HG03457 (cell line): ENCODE data around the gene ZDHHC14.

Source experiments
- ATAC-seq: cut with Tn5 transposase; IDR thresholded peaks from one replicate; pipeline ENCODE4 v1.9.1; 2021; ENCODE audit warnings: moderate number of reproducible peaks; ENCODE audit not compliant: unreplicated experiment

ZDHHC14 gene

DNA sequence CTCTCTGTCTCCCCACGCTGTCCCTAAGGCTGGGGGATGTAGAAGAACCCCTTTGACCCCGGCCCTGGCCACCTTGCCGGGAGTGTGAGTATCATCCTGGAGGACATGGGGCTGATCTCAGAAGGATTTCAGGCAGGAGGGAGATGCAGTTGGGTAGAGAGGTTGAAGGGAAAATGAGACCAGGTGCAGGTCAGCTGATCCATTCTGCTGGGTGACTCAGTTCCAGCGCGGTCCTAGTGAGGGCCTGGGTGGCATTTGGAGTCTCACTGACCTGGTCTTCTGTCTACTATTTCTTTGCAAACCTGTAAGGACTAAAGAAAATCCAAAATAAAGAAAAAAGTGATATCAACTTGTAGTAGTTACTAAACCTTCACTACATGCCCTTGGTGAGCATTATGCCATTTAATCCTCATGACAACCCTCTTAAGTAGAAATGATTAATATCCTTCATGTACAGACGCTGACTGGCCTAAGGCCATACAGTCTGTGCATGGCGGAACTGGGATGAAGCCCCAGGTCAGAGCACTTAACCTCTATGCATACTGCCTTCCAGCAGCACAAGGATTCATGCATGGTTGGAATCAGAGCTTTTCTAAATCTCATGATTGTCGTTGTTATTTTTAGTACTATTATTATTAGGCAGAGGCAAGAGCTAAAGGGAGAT, 106.3 kb downstream of the ZDHHC14 start:
- ATAC-seq, result no peak

DNA sequence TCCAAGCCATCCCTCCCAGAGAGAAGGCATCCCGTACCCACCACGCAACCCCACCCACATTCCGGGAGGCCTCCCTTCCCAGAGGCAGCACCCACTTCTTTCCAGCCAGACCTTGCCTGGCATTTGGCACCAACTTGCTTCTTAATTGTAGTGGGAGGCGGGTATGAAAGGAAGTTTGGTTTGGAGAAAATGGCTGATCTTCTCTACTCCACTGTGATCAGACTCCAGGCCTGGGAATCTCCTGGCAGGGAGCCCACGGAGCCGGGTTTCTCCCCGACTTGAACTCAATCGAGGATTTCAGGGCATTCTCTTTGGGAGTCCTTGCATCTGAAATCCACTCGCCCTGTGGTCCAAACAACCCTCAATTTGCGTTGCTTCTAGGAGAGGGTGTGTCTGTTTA, 107.1 kb downstream of the ZDHHC14 start:
- ATAC-seq, result no peak

DNA sequence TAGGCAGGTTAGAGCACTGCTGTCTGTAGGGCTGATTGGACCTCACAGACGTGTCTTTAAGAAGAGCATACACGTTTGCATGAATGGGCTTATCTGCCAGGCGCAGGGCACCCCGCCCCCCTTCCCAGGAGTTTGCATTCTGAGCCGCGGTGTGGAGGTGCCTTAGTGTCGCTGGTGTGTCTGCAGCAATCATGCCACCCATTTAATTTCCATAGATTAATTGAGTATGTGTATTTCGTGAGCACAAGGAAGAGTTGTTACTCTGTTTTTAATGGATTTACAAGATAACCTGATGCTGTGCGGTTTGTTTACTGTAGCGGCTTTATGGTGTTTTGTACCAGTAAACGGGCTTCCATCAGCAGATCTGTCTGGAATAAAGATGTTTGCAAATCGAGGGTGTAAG, 107.7 kb downstream of the ZDHHC14 start:
- no peak for ATAC-seq

DNA sequence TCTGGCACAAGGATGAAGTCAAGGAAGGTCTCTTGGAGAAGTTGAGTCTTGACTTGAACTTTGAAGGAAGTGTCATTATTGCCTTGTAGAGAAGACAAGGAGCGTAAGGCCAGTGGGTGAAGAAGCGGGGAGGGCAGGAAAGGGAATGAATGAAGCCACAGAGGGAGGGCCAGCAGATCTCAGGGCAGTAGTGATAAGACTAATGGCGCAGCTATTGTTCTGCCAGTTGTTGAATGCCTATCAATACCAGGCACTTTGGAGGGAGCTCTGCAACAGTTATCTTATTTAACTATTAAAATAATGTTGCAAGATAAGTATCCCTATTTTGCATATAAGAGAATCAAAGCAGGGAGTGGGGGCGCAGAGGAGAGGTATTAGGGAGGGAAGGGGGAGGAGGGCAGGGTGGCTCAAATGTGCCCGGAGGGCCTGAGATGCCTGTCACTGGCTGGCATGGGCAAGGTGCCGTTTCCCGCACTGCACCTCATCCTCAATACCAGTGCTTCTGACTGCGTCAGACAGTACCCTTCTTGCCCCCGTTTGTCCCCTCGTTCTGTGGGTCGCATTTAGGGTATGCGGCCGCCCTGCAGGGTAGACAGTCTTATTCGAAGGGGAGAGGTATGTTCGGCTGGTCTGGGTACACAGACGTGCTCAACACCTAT, 109.8 kb downstream of the ZDHHC14 start:
- no peak for ATAC-seq

DNA sequence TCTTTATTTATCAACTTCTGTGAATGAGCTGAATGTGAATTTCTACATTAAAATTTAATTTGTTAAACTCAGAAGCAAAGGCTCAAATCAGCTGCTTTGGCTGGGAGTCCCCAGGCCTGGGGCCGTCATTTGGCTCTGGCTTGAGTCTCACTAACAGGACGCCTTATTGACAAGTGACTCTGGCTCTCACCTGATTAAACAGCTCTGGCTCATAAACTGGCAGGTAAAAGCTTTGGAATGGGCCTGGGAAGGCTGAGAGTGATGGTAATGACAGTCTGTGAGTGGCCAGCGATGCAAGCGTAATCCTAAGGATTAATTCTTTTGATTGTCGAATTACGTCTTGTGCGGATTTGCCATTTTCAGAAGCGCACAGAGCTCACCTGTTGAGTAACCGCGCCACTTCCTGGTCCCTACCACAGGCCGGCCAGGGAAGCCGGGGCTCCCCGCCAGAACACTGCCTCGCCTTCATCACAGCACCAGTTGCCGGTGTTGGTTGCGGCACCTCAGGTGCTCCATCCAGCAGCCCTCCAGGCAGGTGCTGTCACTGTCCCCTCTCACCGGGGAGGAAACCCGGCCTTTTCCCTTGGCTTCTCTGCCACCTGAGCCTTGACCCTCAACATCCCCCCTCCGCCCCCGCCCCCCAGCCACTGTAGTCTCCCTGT, 110.7 kb downstream of the ZDHHC14 start:
- no peak for ATAC-seq

DNA sequence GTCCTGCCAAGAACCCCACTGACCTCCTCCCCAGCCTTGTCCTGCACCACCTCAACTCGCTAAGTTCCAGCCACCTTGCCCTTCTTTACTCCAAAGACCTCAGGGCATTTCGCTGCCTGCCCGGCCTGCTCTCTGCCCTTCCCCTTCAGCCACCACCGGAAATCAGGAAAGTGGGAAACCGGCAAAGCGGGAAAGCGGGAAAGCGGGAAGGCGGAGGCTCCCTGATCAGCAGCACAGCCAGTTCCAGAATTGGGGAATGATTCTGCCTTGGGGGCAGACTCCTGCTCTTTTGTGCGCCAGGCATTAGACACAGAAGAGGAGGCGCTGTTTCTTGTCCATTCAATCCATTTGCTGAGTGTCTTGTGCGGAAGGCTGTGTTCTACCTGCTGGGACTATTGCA, 111.3 kb downstream of the ZDHHC14 start:
- no peak for ATAC-seq

DNA sequence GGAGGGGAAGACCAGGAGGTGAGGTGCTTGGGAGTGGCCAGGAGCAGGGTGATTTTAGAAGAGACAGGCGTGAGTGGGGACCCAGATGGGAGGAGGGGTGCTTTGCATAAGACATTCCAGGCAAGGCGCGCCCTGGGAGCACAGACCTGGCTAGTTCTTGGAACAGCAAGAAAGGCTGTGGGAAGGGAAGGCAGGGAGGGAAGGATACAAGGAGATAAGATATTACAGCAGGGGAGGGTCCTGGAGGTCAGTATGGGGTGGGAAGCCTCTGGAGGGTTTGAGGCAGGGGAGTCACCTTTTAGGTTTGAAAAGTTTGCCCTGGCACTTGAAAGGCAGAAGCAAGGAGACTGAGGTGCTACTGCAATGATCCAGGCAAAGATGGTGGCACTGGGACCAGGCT, 111.8 kb downstream of the ZDHHC14 start:
- no peak for ATAC-seq

DNA sequence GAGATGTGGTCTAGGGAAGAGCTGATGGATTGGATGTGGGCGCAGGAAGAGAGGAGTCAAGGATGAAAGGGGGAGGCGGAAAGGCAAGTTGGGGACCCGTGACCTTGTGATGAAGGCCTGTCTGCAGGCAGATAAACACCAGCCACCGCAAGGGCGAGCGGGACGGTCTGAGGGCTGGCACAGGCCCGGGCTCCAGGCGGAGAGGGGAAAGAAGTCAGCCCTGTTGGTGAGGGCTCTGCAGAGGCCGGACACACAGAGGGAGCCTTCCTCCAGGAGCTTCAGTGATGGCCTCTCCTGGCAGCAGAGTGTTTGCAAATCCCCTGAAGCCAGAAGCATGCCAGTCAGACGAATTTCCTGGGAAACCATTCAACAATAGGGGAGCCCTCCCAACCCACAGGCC, 112.2 kb downstream of the ZDHHC14 start:
- ATAC-seq, result no peak

DNA sequence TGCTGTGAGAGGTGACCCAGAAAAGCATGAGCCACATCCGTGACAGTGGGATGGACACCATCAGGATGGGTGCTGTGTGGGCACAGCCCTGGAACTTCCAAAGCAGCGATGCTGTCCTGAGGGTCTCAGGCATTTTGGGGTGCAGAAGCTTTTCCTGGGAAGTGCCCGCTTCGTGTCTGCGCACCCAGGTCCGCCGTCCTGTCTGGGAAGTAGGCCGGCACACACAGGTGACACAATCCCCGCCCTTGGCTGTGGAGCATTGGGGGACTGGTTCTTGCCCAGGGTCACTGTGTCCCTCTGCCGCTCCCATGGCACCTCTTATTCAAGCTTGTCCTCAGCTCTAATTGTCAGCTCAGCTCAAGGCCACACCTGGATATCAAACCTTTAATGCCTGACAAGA, 112.6 kb downstream of the ZDHHC14 start:
- no peak for ATAC-seq

DNA sequence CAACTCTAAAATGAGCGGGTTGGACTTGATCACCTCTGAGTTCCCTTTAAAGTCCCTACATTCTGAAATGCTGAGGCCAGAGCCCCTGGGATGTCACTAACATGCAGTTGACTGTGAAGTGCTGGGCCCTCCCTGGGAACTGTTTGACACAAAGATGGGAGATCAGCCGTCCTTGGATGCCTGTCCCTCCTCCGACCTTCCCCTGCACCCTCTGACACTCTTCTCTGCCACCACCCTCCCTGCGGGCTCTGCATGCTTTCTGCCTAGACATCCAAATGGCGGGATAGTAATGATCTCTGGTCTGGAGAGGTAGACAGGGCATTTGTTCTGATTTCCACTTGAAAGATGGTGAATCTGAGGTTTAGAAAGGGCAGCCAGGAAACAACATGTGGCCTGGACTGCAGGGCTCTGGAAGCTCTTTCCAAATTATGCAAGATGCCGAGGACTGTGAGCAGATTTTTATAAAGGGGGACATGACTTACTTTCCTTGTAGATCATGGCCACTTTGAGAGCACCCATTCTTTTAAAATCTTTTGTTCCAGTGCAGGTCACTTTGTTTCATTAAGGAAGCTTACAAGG, 113.2 kb downstream of the ZDHHC14 start:
- no peak for ATAC-seq

DNA sequence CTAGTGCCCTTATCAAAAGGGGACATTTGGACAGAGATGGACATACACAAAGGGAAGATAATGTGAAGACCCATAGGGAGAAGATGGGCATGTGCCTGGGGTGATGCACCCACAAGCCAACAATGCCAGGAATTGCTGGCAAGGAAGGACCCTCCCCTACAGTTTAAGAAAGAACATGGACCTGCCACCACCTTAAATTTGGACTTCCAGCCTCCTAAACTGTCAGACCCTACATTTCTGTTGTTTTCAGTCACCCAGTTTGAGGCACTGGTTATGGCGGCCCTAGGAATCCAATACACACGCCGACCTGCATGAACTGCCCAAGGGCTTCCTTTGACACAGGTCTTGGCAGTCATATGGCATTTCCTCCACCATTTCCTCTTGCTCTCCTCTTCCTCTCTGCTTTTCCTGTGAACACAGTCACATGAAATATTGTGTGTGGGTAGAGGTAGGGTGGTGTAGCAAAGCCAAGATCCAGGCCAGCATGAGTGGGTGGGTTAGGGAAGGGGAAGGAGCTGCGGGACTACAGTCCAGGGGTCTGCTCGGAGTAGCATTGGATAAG, 115.6 kb downstream of the ZDHHC14 start:
- no peak for ATAC-seq

DNA sequence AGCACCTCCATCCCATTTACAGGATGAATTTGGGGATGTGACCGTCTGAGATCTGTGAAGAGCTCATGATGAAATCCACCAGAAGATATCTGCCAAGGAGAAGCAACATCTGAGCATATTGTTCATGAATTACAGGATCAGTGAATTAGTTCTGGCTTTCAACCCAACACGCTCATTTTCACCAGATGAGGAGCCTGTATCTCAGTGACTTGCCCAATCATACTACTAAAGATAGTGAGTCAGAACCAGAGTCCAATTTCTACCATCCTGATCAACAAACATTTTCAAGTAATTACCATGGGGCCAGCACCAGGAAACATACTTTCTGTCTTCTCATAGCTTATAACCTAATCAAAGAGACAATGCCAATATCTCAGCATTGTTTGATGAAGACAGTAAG, 116.6 kb downstream of the ZDHHC14 start:
- ATAC-seq, result no peak

DNA sequence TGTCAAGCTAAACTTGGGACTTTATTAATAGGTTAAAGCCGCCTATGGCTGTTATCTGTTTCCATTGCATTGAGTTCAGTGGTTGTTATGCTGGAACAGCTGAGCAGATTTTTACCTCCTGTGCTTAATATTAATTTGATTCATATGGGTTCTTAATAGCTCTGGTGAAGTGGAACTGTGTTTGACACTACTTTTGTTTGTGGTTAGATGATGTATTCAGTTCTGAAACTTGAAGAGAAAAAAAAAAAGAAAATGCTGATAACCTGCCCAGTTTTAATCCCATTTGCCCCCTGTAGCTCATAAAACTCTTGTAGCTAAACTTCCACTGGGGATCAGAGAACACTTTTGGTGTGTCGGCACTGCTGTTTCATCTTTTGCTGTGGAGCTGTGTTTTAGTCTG, 117.8 kb downstream of the ZDHHC14 start:
- ATAC-seq, result no peak

DNA sequence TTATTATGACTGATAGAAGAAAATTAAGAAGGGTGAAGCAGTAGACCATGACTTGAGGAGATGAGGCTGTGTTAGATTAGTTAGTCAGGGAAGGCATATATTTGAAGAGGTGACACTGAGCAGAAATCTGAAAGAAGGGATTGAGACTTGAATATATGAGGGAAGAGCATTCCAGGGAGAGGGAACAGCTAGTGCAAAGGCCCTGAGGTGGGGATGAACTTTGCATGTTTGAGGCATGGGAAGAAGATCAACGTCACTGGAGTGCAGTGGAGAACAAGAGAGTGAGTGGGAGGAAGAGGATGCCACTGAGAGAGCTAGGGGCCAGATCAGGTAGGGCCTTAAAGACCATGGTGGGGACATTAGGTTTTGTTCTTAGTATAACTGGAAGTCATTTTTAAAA, 119.0 kb downstream of the ZDHHC14 start:
- no peak for ATAC-seq

DNA sequence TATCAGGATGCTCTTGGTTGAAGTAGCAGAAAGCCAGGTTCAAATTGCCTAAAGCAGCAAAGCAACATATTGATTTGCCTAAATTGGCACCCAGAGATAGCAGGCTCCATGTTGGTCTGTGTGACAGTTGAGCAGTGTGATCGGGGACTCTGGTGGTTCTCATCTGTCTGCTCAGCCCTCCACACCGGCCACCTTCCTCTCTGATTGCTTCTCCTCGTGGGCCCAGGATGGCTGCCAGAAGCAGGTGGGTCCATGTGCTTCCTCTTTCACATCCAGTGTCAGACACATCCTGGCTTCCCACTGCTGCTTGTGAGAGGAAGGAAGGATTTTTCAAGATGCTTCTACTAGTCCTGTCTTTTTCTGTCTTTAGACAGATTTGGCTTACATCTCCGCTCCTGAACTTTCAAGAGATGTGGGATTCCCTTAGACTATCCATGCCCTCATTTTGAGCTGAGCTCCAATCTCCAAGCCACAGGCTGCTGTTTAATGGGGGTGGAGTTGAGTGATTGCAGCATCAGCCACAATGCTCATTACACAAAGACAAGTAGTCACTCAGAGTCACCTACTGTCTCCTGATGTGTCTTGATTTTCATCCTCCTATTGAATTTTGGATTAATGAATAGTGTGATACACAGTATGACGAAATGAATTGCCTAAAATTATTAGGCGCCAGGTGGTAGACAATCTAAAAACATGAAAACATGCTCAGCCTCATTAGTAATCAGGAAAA, 122.2 kb downstream of the ZDHHC14 start:
- no peak for ATAC-seq

DNA sequence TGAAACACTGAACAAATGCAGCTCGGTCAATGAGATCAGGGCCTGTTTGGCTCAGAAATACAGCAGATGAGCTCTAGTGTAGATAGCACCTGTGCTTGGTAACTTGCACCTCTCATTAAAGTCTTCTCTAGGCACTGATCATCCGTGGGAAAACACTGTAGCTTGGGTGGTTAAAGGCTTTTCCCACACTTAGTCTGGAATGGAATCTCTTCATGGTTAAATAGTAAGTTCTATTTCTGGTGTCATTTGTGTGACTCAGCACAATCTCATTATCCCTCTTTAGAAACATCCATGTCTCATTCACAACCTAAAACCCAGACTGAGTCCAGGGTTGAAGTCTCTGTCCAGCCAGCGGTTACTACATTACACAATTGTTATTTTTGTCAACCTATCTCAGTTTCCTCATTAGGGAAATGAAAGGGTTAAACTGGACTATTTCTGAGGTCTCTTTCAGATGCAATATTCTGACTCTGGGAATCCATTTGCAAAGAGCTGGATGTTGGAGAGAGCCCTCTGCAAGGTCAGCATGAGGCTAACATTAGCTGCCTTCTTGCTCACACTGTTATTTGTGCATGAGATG, 125.0 kb downstream of the ZDHHC14 start:
- no peak for ATAC-seq

DNA sequence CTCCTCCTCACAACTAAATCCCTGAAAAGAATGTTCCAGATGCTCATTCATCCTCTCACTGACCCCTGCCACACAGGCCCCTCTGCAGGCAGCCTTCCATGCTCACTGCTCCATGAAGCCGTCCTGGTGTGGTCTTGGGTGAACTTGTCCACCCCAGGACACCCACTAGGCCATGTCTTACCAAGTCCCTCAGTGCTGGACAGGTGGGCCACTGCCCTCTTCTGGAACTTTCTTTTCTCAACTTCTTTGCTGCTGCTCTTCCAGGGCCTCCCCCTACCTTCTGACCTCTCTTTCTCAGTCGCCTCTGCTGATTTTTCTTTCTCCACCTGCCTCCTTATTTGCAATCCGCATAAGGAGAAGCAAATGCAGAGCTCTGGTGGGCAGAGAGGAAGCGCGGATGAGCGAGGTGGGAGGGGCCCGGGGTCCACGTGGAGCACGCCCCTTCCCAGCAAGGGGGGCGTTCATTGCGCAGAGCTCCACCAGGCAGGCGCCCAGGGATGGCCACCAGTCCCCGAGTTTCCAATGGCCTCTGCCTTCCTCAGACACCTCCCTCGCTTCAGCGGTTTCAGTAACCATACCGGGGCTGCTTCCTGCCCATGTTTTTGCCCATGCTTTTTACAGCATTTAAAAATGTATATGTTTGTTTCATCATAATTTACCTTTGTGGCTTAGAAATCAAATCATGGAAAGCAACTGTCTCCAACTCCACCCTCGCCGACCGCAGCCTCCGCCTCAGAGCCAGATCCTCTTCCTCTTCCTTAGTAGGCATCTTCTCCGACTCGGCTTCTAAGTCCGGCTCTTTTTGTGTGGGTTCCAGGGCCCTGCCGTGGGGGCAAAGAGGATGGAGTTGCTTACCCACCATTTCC, 129.6 kb downstream of the ZDHHC14 start:
- no peak for ATAC-seq

DNA sequence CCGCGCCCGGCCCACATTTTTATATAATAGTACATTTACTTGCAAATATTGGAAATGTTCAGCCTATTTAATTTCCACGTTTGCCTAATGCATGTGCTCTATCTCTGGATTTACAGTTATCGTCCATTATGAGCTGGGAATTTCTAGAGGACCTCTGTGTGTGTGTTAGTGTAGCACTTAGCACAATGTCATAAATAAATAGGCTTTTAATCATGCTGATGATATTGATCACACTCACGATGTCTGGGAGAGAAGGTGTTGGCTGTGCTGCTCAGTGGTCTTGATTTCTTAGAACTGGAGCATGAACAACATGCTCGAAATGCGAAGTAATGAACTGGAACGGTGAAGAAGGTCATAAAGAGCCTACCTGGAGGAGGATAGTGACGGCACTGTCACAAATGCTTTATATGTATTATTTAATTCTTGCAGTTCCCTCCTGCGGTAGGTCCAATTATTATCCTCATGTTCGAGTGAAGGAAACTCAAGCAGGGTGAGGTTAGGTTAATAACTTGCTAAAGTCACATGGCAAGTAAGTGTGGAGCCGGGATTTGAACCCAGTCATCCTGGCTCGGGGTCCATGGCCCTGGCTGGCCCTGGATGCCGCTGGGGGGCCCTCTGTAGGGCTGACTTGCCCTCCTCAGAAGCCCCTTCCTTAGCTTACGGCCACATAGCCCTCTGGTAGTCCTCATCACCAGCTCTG, 130.8 kb downstream of the ZDHHC14 start:
- ATAC-seq, result no peak

DNA sequence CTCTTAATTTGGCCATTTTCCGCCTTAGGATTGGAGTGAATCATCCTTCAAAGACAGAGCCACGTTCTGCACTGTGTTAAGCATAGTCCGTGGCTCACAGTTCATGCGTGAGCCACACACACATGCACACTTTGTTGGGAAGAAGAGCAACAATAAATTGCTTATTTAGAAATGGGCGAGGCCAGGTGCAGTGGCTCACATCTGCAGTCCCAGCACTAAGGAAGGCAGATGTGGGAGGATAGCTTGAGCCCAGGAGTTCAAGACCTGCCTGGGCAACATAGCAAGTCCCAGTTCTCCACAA, 131.3 kb downstream of the ZDHHC14 start:
- no peak for ATAC-seq
